Body of pancreas (tissue), 4 donors: ENCODE data around the gene LIN7C. TPM values are rescaled to one million over a fixed set of nuclear protein-coding genes. Genes with fewer than 3 reads are reported as not detected.
"Not testable (repeated sequence)": the region's sequence is repeated elsewhere in the genome, so short reads cannot be mapped to it uniquely, and the experiment has no call there.

Experiments
- ATAC-seq: fragments of 150-250 bp; one replicate; pipeline ENCODE4 v1.9.1; 2016
- DNase-seq, 4 donors: peaks; one replicate each; pipeline ENCODE4 v3.0.0-alpha.2; 2019
- H3K27ac ChIP-seq, 4 donors: fragments of 200-600 bp; sonication (generic); 1 replicate in 3 of 4; 2 replicates in 1 of 4; pipeline versions ENCODE4 v1.5.1 to v1.6.1; 2016 to 2019; ENCODE audit warnings: mild to moderate bottlenecking in 1 of 4, mixed read lengths in 1 of 4, moderate library complexity in 1 of 4
- H3K27me3 ChIP-seq, 2 donors: fragments of 200-600 bp; sonication (generic); one replicate each; pipeline ENCODE4 v1.6.0; 2016; ENCODE audit warnings: mild to moderate bottlenecking in 1 of 2
- H3K36me3 ChIP-seq, 2 donors: fragments of 200-600 bp; sonication (generic); replicated peaks in 1 of 2; 2 replicates each; pipeline ENCODE4 v1.5.1; 2016; ENCODE audit warnings: low read depth in 2 of 2; ENCODE audit not compliant: insufficient read depth in 1 of 2
- H3K4me1 ChIP-seq: fragments of 200-600 bp; sonication (generic); one replicate; pipeline ENCODE4 v1.6.0; 2016
- H3K4me3 ChIP-seq, 2 donors: fragments of 200-600 bp; sonication (generic); 1 replicate in 1 of 2; 2 replicates in 1 of 2; pipeline ENCODE4 v1.5.1; 2016 to 2019
- H3K9me3 ChIP-seq, 3 donors: fragments of 200-600 bp; sonication (generic); 1 replicate in 2 of 3; 2 replicates in 1 of 3; pipeline ENCODE4 v1.5.1; 2016
- POLR2A ChIP-seq, 3 donors: fragments of 450-650 bp; IDR thresholded peaks; one replicate each; pipeline ENCODE4 v1.6.1; 2016; ENCODE audit warnings: antibody characterized with exemption in 3 of 3, mild to moderate bottlenecking in 2 of 3
- WGBS, 2 donors: methylation state at CpG; one replicate each; pipeline ENCODE4 v1.1.5; 2017; 5-methylcytosine and 5-hydroxymethylcytosine counted together
- intact Hi-C: fragments of 100-400 bp; cut with DNase I; formaldehyde crosslinking; loops from one replicate; pipeline ENCODE4 v1.15.1; 2023
- total RNA-seq, 2 donors: library from RNA; depleted of rRNA; stranded (reverse); fragments of >200 nt; gene quantifications; one replicate each; pipeline ENCODE4 v1.1.0, GENCODE V29; 2016
- TF ChIP-seq, protein P1 (sequence below), 7 experiments: fragments of 450-650 bp in 4 of 7; fragments of 200-600 bp in 3 of 7; sonication (generic) in 3 of 7; IDR thresholded peaks; one replicate each; pipeline ENCODE4 v1.5.1; 2016 to 2019; ENCODE audit warnings: antibody characterized with exemption in 7 of 7

The LIN7C gene
- total RNA-seq, 2 donors from 2014 or later = 17.5 to 27.8 TPM

DNA sequence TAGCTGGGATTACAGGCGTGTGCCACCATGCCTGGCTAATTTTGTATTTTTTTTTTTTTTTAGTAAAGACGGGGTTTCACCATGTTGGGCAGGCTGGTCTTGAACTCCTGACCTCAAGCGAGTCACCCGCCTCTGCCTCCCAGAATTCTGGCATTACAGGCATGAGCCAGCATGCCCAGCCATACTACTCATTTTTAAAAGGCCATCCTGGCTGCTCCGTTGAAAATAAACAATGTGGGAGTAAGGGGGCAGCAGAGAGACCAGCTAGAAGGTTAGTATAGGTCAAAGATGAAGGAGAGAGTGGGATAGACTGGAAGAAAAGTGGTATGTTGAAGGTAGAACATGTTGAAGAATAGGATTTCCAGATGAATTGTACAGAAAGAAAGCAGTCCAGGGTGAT is 17.6 kb upstream of the LIN7C start:
- no peaks in the 10 kb centered on the region for H3K9me3 ChIP-seq
- H3K27me3 ChIP-seq = no peaks in the 10 kb centered on the region
- no peaks in the 10 kb centered on the region for H3K4me1 ChIP-seq
- 74 to 79% methylated on average over 5 of the region's 5 CpGs for WGBS, 2 donors
- H3K4me3 ChIP-seq = no peak overlapping the region
- no peak for TF ChIP-seq POLR2A (IDR thresholded peaks at IDR 0.05)
- TF ChIP-seq, protein P1, sequence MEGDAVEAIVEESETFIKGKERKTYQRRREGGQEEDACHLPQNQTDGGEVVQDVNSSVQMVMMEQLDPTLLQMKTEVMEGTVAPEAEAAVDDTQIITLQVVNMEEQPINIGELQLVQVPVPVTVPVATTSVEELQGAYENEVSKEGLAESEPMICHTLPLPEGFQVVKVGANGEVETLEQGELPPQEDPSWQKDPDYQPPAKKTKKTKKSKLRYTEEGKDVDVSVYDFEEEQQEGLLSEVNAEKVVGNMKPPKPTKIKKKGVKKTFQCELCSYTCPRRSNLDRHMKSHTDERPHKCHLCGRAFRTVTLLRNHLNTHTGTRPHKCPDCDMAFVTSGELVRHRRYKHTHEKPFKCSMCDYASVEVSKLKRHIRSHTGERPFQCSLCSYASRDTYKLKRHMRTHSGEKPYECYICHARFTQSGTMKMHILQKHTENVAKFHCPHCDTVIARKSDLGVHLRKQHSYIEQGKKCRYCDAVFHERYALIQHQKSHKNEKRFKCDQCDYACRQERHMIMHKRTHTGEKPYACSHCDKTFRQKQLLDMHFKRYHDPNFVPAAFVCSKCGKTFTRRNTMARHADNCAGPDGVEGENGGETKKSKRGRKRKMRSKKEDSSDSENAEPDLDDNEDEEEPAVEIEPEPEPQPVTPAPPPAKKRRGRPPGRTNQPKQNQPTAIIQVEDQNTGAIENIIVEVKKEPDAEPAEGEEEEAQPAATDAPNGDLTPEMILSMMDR (IDR thresholded peaks at IDR 0.05) = no peak
- no peaks in the 10 kb centered on the region for H3K36me3 ChIP-seq
- DNase-seq (no peak), ATAC-seq (no peak)
- intact Hi-C loops = no loop called here
- no peak overlapping the region for H3K27ac ChIP-seq

DNA sequence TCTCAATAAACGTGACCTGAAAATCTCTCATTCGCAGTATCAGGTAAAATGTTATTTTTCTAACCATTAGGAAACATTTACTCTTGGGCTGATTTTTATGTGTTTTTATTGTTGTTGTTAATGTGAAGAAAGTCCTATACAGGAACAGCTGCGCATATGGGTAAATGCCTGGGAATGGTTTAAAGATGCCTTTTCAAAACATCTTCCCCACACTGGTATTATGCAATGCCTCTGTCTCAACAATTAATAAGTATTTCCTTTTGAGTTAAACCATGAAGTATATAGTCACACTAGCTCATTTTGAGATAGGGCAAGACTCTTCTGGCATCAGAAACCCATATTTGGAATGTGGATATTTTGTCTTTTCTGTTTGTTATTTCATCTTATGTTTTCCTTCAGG is 13.7 kb upstream of the LIN7C start:
- Histone ChIP-seq H3K4me3 (no peak overlapping the region), H3K27ac (no peak overlapping the region), H3K9me3 (no peaks in the 10 kb centered on the region), H3K4me1 (no peaks in the 10 kb centered on the region), H3K36me3 (no peaks in the 10 kb centered on the region), H3K27me3 (no peaks in the 10 kb centered on the region)
- ATAC-seq (no peak), DNase-seq (no peak)
- TF ChIP-seq, protein P1 (IDR thresholded peaks at IDR 0.05) = no peak
- 89 to 91% methylated on average over 3 of the region's 3 CpGs for WGBS, 2 donors
- intact Hi-C loops = no loop called here

DNA sequence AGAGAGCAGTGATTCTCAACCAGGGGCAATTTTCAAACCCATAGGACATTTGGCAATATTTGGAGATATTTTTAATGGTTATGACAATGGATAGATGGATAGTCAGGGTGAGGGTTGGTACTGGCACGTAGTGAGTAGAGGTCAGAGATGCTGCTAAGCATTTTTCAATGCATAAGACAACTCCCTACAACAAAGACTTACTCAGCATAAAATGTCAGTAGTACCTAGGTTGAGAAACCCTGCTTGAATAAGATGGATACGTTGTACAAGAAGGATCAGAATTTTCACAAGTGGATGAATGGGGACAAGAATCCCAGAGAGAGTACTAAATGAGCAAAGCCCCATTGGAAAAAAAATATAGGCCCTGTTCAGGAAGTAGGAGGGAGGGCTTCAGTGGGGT is 11.9 kb upstream of the LIN7C start:
- Histone ChIP-seq H3K27me3 (no peaks in the 10 kb centered on the region), H3K27ac (no peak overlapping the region), H3K36me3 (no peaks in the 10 kb centered on the region), H3K9me3 (no peaks in the 10 kb centered on the region), H3K4me3 (no peak overlapping the region), H3K4me1 (no peaks in the 10 kb centered on the region)
- DNase-seq = no peak
- no peak for ATAC-seq
- TF ChIP-seq POLR2A (IDR thresholded peaks at IDR 0.05) = no peak
- TF ChIP-seq, protein P1 (IDR thresholded peaks at IDR 0.05) = no peak
- WGBS, 2 donors = 82 to 87% methylated on average over 2 of the region's 2 CpGs
- intact Hi-C loops = no loop called here

DNA sequence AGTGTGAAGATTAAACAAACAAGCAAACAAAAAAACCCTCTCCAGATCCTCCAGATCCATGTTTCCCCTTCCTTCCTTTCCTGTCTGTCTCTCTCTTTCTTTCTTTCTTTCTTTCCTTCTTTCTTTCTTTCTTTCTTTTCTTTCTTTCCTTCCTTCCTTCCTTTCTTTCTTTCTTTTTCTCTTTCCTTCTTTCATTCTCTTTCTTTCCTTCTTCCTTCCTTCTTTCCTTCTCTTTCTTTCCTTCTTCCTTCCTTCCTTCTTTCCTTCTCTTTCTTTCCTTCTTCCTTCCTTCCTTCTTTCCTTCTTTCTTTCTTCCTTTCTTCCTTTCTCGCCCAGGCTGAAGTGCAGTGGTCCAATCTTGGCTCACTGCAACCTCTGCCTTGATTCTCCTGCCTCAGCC is 10.9 kb upstream of the LIN7C start:
- DNase-seq, intact Hi-C loops, H3K4me3 ChIP-seq, ATAC-seq, H3K4me1 ChIP-seq, H3K9me3 ChIP-seq, H3K27ac ChIP-seq, H3K27me3 ChIP-seq, H3K36me3 ChIP-seq: not testable (repeated sequence)
- WGBS, 2 donors = 95 to 100% methylated on average over 1 of the region's 1 CpG

DNA sequence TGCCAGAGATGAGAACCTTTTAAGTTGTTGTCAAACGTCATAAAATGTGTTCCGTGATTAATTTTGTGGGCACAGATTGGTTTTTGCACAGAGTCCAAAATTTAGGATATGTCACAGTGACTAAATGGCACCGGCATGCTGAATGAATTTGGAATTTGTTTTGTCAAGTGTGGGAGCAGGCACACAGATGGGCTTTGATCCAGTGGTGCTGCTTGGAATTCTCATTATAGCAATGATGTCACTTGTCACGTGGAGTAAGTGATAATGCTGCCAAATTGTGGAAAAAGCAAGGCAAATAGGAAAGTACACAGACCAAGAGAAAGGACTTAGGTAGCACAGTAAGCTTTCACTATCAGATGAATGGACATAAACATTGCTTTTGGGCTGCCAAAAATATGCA is 8.0 kb upstream of the LIN7C start:
- Histone ChIP-seq H3K27ac (no peak overlapping the region), H3K4me3 (no peak overlapping the region), H3K9me3 (no peaks in the 10 kb centered on the region), H3K4me1 (no peaks in the 10 kb centered on the region), H3K36me3 (no peaks in the 10 kb centered on the region), H3K27me3 (no peaks in the 10 kb centered on the region)
- 39 to 45% methylated on average over 4 of the region's 4 CpGs for WGBS, 2 donors
- DNase-seq (peak in 2 of 4 donors; percentile 25 to 31), ATAC-seq (peak; percentile 52)
- no peak for TF ChIP-seq POLR2A (IDR thresholded peaks at IDR 0.05)
- TF ChIP-seq, protein P1 (IDR thresholded peaks at IDR 0.05) = no peak
- intact Hi-C loops = no loop called here
